MCF 10A (cell line): ENCODE results near the gene SLC38A3. TPM values are rescaled to one million over a fixed set of nuclear protein-coding genes. Genes with fewer than 3 reads are reported as not detected.

Experiments
- BruUV-seq: library from RNA; stranded (reverse); fragments of 400-500 nt; replicated peaks from 2 replicates; lab custom pipeline; 2021; lab: Mats Ljungman, UMichigan
- CTCF ChIA-PET: fragments of 300-600 bp; sonication (Branson Sonifier 250); formaldehyde crosslinking; extraction: SDS; loops from one replicate; lab custom pipeline; 2021; ENCODE audit warnings: antibody characterized with exemption, inconsistent platforms; lab: Yijun Ruan, JAX
- POLR2A ChIA-PET: fragments of 300-600, 350-650 bp; sonication (Branson Sonifier 250); formaldehyde crosslinking; extraction: SDS; loops from one replicate; lab custom pipeline; 2020; ENCODE audit warnings: antibody characterized with exemption, inconsistent platforms; lab: Yijun Ruan, JAX
- DNase-seq: peaks from one replicate; pipeline ENCODE4 v3.0.0-alpha.2; 2018; ENCODE audit not compliant: unreplicated experiment
- H3K27ac Mint-ChIP-seq: one replicate; pipeline ENCODE4 v1.8.0; 2022; ENCODE audit warnings: mild to moderate bottlenecking, low read depth, mixed read lengths; ENCODE audit not compliant: unreplicated experiment
- H3K27me3 Mint-ChIP-seq: one replicate; pipeline ENCODE4 v1.8.0; 2022; ENCODE audit warnings: mixed read lengths; ENCODE audit not compliant: insufficient read depth, unreplicated experiment
- H3K36me3 Mint-ChIP-seq: one replicate; pipeline ENCODE4 v1.8.0; 2022; ENCODE audit warnings: mild to moderate bottlenecking, moderate library complexity, mixed read lengths; ENCODE audit not compliant: insufficient read depth, unreplicated experiment
- H3K4me1 Mint-ChIP-seq: one replicate; pipeline ENCODE4 v1.8.0; 2022; ENCODE audit warnings: mixed read lengths; ENCODE audit not compliant: insufficient read depth, unreplicated experiment
- H3K4me3 Mint-ChIP-seq: one replicate; pipeline ENCODE4 v1.8.0; 2022; ENCODE audit warnings: mild to moderate bottlenecking, moderate library complexity, mixed read lengths; ENCODE audit not compliant: unreplicated experiment
- H3K9me3 Mint-ChIP-seq: one replicate; pipeline ENCODE4 v1.8.0; 2022; ENCODE audit warnings: mixed read lengths; ENCODE audit not compliant: unreplicated experiment
- intact Hi-C: fragments of 100-400 bp; cut with micrococcal nuclease; formaldehyde crosslinking; loops from 2 replicates; pipeline ENCODE4 v1.14.1; 2022
- total RNA-seq: library from RNA; stranded (reverse); gene quantifications from 2 replicates; pipeline ENCODE4 v1.2.3, GENCODE V29; 2022
- TF ChIP-seq, protein P1 (sequence below): fragments of 200-600 bp; IDR thresholded peaks from one replicate; pipeline ENCODE4 v1.8.0; 2022; ENCODE audit warnings: antibody characterized with exemption, mild to moderate bottlenecking; ENCODE audit not compliant: unreplicated experiment

The SLC38A3 gene
- total RNA-seq, 1 experiment from 2014 or later = not detected

DNA sequence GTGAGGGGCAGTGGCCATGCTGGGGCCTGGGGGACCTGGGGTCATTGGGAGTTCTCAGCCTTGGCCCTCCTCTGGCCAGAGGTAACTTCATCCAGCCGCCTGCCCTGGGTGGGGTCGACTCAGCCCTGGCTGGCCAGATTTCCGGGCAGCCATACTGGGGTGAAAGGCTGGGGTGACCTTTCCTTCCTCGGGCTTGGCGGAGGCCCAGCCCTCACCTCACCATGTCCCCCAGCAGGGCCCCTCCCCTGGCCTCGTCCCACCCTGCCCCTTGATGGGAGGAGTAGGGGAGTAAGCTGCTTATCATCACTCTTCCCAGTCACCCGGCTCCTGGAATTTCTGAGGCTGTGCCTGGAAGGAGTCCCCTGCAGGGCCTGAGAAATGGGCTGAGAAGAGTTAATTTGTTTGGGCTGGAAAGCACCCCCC, 44.5 kb upstream of the SLC38A3 start:
- ChIA-PET POLR2A (interaction anchor here (1.9 kb wide), 1 partner anchor 8 kb away, joined by 8 read pairs; no protein-coding TSS in a partner anchor), CTCF (interaction anchor here (0.5 to 1.0 kb wide), 2 partner anchors 30 to 163 kb away, joined by 3 to 4 read pairs; no protein-coding TSS in a partner anchor)
- no peak overlapping the region for H3K27ac Mint-ChIP-seq
- H3K4me3 Mint-ChIP-seq = no peak overlapping the region
- intact Hi-C loops = no loop called here
- TF ChIP-seq, protein P1, sequence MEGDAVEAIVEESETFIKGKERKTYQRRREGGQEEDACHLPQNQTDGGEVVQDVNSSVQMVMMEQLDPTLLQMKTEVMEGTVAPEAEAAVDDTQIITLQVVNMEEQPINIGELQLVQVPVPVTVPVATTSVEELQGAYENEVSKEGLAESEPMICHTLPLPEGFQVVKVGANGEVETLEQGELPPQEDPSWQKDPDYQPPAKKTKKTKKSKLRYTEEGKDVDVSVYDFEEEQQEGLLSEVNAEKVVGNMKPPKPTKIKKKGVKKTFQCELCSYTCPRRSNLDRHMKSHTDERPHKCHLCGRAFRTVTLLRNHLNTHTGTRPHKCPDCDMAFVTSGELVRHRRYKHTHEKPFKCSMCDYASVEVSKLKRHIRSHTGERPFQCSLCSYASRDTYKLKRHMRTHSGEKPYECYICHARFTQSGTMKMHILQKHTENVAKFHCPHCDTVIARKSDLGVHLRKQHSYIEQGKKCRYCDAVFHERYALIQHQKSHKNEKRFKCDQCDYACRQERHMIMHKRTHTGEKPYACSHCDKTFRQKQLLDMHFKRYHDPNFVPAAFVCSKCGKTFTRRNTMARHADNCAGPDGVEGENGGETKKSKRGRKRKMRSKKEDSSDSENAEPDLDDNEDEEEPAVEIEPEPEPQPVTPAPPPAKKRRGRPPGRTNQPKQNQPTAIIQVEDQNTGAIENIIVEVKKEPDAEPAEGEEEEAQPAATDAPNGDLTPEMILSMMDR = no peak
- H3K4me1 Mint-ChIP-seq = peaks cover 77% of the 10 kb centered on the region
- DNase-seq = no peak
- H3K27me3 Mint-ChIP-seq = no peaks in the 10 kb centered on the region
- no peaks in the 10 kb centered on the region for H3K9me3 Mint-ChIP-seq
- BruUV-seq = no TSS peak
- peaks cover 35% of the 10 kb centered on the region for H3K36me3 Mint-ChIP-seq

DNA sequence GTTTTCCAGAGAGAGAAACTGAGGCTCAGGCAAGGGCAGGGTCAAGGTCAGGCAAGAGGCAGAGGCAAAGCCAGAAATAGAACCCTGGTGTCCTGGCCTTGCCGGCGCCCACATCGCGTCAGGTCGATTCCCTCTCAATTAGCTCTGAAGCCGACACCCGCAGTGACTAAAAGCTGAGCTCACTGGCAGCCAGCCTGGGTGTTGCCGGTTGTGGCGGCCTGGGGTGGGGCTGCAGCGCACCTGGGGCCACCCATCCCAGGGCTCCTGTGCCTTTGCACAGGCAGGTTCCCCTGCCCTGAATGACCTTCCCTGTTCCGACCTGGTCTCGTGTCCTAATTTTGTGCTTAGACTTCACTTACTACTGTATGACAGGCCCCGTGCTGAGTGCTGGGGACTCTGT, 43.8 kb upstream of the SLC38A3 start:
- TF ChIP-seq, protein P1 = no peak
- Mint-ChIP-seq H3K4me1 (peaks cover 84% of the 10 kb centered on the region), H3K27ac (peak overlapping the region; percentile 41), H3K27me3 (no peaks in the 10 kb centered on the region), H3K4me3 (peak overlapping the region; percentile 9), H3K9me3 (no peaks in the 10 kb centered on the region), H3K36me3 (peaks cover 35% of the 10 kb centered on the region)
- ChIA-PET POLR2A (interaction anchor here (0.6 to 1.9 kb wide), 3 partner anchors 9 to 30 kb away, joined by 3 to 9 read pairs (median 8); no protein-coding TSS in a partner anchor), CTCF (interaction anchor here (0.5 to 1.7 kb wide), 3 partner anchors 21 to 163 kb away, joined by 3 to 7 read pairs (median 5); no protein-coding TSS in a partner anchor)
- no TSS peak for BruUV-seq
- peak; percentile 71 for DNase-seq
- intact Hi-C loops = no loop called here

GRCh38 chr3:50162034-50162883, 42.8 kb upstream of the SLC38A3 start:
- no TSS peak for BruUV-seq
- no peak for DNase-seq
- peaks cover 35% of the 10 kb centered on the region for H3K36me3 Mint-ChIP-seq
- TF ChIP-seq, protein P1 = no peak
- H3K4me3 Mint-ChIP-seq = no peak overlapping the region
- ChIA-PET POLR2A (interaction anchor here (1.8 to 1.9 kb wide), 3 partner anchors 10 to 40 kb away, joined by 7 to 9 read pairs (median 8); no protein-coding TSS in a partner anchor), CTCF (interaction anchor here (0.5 to 3.9 kb wide), 4 partner anchors 12 to 41 kb away, joined by 3 to 23 read pairs (median 6); no protein-coding TSS in a partner anchor)
- no peaks in the 10 kb centered on the region for H3K9me3 Mint-ChIP-seq
- H3K27ac Mint-ChIP-seq = peak overlapping the region; percentile 10
- peaks cover 91% of the 10 kb centered on the region for H3K4me1 Mint-ChIP-seq
- intact Hi-C loops = no loop called here
- no peaks in the 10 kb centered on the region for H3K27me3 Mint-ChIP-seq
